ENCODE data around the gene ZNF324B.
"Not testable (repeated sequence)": the region's sequence is repeated elsewhere in the genome, so short reads cannot be mapped to it uniquely, and the experiment has no call there.

ZNF324B gene

DNA sequence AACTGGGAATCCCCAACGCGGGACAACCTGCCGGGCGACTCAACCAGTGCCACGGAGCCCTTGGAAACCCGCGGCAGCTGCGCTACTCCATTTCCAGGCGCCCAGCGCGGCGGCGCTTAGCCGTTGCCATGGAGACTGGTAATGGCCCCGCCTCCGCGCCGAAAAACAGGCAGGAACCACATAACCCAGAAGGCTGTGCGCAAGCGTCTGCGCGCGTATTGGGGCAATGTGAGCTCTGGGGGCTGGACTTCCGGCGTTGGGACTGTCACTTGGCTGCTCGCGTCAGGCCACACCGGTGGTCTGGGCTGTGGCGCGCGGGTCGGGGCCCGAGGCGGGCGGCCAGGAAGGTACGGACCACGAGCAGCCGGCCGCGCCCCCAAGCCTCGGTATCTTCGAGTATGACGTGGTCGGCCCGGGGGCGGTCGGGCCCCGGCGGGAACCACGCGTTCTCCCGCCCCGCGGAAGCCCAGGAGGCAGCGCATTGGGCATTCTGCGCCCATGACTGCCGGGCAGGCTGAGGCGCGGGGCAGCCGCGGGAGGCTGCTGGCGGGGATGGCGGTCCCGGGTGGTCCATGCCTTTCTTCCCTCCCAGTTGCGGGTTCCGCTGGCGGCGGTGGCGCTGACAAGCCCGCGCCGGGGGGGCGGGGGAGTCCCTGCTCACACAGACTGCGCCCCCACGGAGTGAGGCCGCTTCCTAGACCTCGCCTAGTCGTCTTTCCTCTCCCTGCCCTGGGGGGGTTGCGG is at the start of gene ZNF324B:
TSS of gene ZNF324B (plus strand) at position 265 of the 744 bp plus-strand sequence. CDS start 2,080 bp downstream, outside the sequence.
- DNase-seq (ENCODE audit: low read depth in 2 of 2) = peak; percentile 80 to 81

DNA sequence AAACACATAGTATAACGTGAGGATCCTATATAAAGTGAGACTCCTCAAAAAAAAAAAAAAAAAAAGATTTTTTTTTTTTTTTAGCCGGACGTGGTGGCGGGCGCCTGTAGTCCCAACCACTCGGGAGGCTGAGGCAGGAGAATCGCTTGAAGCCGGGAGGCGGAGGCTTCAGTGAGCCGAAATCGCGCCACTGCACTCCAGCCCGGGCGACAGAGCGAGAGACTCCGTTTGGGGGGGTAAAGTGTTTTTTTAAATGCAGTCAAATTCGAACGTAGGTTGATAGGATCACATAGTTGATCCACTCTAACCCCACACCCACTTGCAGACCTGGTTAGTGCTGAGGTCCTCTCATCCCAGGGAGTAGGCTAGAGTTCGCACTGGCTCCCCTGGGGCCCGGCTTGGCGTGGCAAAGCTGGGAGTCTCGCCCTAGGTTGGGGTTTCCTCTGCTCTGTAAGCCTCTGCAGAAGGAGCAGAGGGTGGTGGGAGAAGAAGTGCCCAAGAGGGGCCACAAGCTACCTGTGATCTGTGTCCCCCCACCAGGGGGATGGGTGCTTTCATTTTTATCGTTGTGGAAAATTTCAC is 49.5 kb upstream of the ZNF324B start:
- DNase-seq (ENCODE audit: low read depth in 2 of 2) = no peak

DNA sequence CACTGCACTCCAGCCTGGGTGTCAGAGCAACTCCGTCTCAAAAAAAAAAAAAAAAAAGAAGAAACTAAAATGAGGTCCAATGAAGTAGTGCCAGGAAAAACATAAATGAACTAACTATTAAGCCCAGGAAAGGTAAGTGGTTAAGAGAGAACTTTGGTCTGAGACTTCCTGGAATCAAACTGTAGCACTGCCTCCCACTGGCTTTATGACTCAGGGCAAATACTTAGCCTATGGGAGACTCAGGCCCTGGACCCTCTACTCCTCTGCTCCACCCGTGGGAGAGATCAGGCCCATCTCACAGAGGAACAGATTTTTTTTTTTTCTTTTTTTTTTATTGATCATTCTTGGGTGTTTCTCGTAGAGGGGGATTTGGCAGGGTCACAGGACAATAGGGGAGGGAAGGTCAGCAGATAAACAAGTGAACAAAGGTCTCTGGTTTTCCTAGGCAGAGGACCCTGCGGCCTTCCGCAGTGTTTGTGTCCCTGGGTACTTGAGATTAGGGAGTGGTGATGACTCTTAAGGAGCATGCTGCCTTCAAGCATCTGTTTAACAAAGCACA is 47.4 kb upstream of the ZNF324B start:
- DNase-seq (ENCODE audit: low read depth in 2 of 2) = not testable (repeated sequence)

DNA sequence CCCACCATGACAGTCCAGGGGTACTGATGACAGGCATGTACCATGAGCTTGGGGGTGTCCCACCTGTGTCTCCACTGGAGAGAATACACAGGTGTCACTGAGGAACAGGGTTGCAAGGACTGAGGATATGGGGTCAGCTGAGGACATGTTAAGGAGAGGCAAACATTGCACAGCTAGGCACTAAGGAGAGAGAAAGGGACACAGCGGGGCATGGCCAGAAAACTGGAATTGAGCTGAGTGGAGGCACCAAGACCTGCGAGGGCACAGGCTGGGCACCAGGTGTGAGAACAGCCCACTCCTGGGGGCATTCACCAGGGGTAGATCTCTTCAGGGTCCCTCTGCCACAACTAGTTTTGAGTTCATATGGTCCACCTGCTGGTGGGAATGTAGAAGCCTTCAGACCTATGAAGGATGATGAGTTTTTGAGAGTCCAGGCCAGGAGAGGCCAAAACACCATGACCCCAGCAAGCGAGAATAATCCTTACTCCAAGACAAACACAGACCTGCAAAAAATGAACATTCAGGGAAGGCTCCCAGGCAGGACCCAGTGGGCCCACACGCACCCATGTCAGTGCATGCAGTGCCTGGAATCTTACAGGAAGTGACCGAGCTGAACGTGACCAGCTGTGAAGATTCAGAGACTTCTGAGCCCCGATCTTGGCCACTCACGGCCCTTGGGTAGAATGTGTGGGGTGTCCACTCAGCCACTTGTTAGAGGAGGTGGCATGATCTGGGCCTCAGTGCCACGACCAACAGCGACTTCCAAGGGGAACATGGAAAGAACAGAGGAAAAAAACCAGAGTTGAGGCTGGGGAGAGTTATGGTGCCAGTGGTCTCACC is 44.4 kb upstream of the ZNF324B start:
- DNase-seq (ENCODE audit: low read depth in 2 of 2) = no peak

DNA sequence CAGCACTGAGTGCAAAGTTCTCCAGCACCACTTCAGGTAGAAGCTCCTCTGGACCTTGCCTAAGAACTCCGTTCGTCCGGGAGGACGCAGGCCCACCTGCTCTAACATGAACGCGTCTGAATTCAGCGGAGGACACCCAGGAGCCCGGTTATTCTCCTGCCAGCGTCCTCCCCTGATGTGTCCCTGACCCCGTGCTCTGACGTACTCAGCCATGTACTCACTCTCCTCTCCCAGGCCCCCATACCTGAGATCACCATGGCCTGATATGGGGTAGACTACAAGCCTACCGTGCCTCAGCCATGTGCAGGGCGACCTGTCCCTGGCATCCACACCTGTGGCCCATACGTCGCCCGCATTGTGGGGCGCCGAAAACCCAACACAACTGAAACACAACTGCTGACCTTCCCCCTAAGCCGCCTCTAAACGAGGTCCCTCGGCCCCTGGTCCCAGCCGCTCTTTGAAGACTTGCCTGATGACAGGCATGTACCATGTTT is 43.7 kb upstream of the ZNF324B start:
- no peak for DNase-seq (ENCODE audit: low read depth in 2 of 2)

DNA sequence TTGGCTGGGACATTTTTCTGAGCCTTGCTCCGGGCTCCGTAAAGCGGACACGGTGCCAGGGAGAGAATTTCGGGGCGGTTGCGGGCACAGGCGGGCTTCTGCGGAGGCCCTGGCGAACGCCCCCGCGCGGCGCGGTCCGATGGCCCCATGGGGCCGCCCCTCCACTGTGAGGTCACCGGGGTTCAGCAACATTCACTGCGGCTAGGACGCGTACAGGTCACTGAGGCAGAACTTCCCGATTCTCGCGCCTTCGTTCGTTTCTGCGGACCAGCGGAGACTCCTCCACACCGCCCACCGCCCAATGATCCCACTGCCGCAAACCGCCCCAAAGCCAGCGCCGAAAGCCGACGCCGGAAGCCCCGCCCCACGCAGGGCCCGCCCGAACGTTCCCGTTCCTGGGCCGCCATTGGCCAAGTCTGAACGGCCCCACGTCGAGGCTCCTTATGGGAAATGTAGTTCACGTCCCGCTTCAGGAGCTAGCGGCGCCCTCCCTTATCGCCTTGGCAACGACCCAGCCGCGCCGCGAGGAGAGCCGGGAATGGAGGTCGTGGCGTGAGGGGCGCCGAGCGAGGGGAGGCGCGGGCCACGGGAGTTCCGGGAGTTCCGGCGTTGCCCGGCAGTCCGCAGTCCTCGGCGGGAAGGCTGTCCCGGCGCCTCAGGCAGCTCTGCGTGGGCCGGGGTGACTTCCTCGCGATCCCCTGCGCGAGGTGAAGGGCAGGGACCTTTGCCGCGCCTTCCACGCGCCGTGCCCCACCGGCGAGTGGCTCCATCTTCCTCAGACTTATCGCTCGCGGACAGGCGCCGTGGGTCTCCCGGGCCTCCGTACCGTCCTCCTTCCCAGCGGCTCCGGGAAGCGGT is 43.0 kb upstream of the ZNF324B start, which contains the start of gene ZNF584:
TSS of gene ZNF584 (plus strand) at position 498 of the 858 bp plus-strand sequence. CDS start 499 bp downstream, outside the sequence.
- peak; percentile 89 for DNase-seq (ENCODE audit: low read depth in 2 of 2)

DNA sequence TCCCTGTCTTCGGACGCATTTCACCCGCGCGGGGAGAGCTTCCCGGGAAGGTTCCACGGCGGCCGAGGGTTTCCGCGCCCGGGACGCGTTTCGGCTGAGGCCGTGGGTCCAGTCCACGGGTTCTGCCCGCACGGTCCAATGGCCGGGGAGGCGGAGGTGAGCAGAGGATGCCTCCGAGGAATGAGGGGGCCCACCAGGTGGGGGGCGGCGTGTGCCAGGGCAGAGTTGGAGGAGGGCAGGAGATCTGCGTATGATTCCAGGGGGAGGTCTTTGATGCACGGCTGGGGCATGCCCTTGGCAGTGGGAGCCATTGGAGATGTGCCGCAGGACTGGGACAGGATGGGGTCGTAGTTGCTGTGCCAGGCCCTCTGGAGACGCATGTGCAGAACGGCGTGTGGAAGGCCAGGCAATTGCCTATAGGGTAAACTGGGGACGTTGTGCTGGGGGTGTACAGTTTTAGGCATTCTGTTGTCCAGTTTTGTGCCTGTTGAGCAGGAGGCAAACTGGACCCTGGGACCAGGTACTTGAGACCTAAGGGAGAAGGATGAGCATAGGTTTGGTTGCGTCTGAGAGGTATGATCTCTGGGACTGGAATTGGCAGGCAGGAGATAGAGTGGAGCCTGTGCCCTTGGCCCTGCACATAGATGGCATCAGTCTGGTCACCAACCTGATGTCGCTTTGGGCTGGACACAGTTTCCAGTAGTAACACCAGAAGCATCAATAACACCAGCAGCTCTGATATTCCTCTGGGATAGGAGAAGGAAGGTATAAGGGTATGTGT is 42.2 kb upstream of the ZNF324B start:
- no peak for DNase-seq (ENCODE audit: low read depth in 2 of 2)

DNA sequence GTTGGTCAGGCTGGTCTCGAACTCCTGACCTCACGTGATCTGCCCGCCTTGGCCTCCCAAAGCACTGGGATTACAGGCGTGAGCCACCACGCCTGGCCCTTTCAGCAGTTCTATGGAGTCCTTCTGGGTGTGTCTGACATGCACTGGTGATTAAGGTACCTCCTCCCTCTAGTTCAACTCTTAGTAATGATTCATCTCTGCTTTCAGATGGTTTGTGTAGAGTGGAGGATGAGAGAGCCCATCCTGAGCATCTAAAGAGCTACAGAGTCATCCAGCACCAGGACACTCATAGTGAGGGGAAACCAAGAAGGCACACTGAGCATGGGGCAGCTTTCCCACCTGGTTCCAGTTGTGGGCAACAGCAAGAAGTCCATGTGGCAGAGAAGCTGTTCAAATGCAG is 34.8 kb upstream of the ZNF324B start:
- DNase-seq (ENCODE audit: low read depth in 2 of 2) = no peak

DNA sequence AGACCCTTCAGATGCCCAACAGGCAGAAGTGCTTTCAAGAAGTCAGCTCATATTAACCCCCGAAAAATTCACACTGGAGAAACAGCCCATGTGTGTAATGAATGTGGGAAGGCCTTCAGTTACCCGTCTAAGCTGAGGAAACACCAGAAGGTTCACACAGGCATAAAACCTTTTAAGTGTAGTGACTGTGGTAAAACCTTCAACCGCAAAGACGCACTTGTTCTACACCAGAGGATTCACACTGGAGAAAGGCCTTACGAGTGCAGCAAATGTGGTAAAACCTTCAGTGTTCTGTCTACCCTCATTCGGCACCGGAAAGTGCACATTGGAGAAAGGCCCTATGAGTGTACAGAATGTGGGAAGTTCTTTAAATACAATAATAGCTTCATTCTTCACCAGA is 34.4 kb upstream of the ZNF324B start:
- no peak for DNase-seq (ENCODE audit: low read depth in 2 of 2)

DNA sequence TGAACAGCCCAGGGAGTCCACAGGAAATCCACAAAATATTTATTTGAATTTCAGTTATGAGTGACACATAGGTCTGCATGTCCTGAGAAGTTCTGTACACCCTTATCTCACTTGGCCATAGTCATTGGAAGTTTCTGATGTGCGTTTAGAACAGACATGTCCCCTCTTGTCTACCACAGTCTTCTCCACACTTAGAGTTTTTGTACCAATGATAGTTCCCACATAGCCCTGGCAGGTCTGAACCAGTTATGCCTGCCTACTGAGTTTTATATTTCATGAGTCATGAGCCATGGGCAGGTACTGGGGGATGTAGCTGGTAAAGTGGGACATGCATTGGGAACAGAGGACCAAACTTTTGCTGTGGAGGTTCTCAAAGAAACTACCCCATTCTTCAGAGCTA is 22.8 kb upstream of the ZNF324B start:
- DNase-seq (ENCODE audit: low read depth in 2 of 2) = no peak

DNA sequence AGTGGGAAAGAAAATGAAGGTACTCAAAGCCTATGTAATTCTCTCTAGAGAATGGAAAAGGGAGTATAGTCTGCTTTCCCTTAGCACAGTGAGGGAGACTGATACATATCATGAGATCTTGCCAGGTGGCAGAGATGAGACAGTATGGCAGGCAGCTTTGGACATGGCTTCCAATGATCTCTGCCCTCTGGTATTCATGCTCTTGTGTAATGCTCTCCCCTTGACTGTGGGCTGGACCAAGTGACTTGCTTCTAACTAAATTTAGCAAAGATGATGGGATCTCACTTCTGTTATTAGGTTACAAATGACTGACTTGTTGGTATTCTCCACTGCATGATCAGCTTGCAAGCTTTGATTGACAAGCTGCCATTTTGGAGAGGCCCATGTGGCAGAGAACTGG is 21.7 kb upstream of the ZNF324B start:
- DNase-seq (ENCODE audit: low read depth in 2 of 2) = no peak

DNA sequence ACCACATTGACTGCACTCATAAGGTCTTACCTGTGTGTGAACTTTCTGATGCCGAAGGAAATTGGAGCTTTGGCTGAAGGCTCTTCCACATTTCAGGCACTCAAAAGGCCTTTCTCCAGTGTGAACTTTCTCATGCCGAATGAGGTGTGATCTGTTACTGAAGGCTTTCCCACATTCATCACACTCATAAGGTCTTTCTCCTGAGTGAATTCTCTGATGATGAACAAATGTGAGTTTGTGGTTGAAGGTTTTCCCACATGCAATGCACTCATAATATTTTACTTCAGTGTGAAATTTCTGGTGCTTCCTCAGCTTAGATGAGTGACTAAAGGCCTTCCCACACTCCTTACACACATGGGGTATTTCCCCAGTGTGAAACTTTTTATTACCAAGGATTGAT is 17.2 kb upstream of the ZNF324B start:
- DNase-seq (ENCODE audit: low read depth in 2 of 2) = no peak

DNA sequence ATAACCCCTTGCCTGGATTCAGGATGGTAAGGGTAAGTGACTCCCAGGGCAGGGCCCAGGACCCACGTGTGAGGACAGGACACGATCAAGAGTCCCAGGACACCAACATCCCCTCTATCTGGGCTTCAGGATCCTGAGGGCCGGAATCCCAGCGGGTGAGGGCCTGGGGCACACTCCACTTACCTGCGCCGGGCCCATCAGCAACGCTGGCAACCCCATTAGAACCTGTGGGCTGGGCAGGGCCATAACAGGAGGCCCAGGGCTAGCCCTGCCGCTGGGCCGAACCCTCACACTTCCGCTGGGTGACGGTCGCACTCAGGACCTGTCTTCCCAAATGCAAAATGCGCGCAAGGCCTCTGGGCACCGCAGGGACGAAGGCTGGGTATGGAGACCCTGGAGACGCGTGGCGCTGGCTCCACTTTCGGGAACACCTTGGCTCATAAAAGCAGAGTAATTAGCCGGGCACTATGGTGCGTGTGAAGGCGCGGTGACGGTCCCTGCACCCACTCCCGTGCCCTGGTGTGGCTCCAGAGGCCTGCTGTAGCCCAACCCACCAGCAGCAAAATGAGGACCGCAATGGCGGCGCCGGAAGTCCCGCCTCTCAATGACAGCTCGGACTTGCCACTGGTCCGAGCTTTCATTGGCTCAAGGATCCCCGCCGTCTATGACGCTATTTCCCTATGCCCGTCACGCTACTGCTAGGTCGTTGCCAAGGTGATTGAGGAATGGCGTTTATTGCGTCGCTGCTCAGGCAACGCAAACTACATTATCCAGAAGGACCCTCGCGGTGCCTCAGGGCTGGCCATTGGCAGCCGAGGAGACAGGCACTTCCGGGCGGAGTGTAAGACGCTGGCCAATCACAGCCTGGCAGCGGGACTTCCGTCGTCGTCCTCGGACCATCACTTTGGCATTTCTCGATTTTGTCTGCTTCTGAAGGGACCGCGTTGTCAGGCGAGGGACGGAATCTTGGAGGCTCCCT is 11.6 kb upstream of the ZNF324B start, which contains the start of gene ZNF132:
TSS of gene ZNF132 (minus strand) at position 578 of the 979 bp plus-strand sequence. CDS start at position 246, 332 bp downstream.
- DNase-seq (ENCODE audit: low read depth in 2 of 2) = peak; percentile 99

DNA sequence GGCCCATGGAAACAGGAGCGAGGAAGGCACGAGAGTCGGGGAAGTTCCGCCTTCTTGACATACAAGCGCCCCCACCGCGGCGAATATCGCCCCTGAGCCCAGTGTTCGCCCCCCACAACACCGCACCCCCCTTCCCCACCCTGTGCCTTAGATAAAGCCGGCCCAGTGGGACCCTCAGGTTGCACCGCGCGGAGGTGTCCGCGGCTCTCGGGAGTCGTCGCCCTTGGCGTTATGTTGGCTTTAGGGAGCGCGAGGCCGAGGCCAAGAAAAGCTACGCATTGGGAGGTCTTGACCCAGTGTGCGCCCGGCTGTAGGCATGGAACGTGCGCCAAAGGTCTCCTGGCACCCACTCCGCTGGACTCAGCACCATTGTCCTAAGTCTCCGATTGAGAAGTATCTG is 10.9 kb upstream of the ZNF324B start:
- no peak for DNase-seq (ENCODE audit: low read depth in 2 of 2)

DNA sequence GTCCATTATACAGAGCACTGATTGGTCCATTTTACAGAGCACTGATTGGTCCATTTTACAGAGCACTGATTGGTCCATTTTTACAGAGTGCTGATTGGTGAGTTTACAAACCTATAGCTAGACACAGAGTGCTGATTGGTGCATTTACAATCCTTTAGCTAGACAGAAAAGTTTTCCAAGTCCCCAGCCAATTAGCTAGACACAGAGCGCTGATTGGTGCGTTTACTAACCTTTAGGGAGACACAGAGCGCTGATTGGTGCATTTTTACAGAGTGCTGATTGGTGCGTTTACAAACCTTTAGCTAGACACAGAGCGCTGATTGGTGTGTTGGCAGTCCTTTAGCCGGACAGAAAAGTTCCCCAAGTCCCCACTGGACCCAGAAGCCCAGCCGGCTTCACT is 8.4 kb upstream of the ZNF324B start:
- DNase-seq (ENCODE audit: low read depth in 2 of 2) = not testable (repeated sequence)

DNA sequence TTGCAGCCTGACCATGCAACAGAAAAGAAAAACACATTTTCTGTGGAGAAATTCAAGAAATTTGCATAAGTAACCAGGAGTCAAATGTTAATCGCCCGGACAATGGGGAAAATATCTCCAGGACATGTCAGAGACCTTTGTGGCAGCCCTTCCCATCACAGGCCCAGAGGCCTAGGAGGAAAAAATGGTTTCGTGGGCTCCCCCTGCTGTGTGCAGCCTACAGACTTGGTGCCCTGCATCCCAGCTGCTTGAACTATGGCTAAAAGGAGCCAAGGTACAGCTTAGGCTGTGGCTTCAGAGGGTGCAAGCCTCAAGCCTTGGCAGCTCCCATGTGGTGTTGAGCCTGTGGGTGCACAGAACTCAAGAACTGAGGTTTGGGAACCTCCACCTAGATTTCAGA is 2.6 kb upstream of the ZNF324B start:
- DNase-seq (ENCODE audit: low read depth in 2 of 2) = not testable (repeated sequence)

DNA sequence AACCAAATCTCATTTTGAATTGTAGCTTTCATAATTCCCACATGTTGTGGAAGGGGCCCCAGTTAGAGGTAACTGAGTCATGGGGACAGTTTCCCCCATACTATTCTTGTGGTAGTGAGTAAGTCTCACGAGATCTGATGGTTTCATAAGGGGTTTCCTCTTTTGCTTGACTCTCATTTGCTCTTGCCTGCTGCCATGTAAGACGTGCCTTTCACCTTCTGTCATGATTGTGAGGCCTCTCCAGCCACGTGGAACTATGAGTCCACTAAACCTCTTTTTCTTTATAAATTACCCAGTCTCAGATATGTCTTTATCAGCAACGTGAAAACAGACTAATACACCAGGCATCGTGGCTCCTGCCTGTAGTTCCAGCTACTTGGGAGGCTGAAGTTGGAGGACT is 1.4 kb upstream of the ZNF324B start:
- not testable (repeated sequence) for DNase-seq (ENCODE audit: low read depth in 2 of 2)

DNA sequence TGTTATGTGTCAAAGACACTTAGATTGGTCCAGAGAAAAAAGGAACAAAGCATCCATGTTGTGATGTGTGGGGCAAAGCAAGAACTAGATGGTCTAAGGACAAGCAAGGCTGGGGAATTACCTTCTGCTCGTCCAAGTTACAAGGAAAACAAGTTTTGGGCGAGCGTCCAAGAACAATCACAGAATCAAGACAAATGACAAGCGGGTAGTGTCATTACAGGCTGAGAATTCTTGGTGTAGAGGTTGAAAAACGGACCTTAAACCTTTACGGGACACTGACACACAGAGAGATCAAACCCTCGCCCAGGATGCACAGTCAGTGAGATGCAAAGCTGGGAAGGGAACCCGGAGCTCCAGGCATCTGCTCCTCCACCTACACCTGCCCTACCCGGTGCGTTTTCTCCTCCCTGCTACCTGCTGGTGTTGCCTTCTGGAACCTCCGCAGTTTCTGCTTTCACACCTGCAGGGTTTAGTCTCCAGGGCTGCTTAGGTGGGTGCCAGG is 515 bp upstream of the ZNF324B start:
- no peak for DNase-seq (ENCODE audit: low read depth in 2 of 2)

DNA sequence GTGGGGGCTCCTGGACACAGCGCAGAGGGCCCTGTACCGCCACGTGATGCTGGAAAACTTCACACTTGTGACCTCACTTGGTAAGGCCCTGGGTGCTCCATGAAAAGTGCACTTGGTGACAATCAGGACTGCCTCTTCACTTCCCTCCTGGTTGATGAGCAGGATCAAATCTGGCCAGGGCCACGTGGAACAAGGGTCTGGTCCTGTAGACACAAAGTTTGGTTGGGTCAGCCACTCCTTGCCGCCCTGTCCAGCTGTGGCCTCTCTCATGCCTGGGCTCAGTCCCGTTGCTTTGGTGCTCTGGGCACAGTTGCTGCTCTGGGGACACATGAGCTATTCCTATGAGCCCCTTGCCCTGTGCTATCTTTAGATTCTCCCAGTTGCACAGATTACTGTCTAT is 2.3 kb downstream of the ZNF324B start:
- no peak for DNase-seq (ENCODE audit: low read depth in 2 of 2)

All from fibroblast of skin of left biceps (primary cell).